Measurements from ENCODE around the gene ATG10. TPM values are rescaled to one million over a fixed set of nuclear protein-coding genes. Genes with fewer than 3 reads are reported as not detected.

The ATG10 gene
- total RNA-seq, 2 donors from 2014 or later = 3.2 to 16.7 TPM

GRCh38 chr5:82162573-82162972 lies 190.8 kb downstream of the ATG10 start:
- intact Hi-C loops (cut with DNase I) = no loop called here
- no peaks in the 10 kb centered on the region for H3K9me3 ChIP-seq
- no peak overlapping the region for H3K4me3 ChIP-seq
- no peak overlapping the region for H3K27ac ChIP-seq
- TF ChIP-seq, protein P1, sequence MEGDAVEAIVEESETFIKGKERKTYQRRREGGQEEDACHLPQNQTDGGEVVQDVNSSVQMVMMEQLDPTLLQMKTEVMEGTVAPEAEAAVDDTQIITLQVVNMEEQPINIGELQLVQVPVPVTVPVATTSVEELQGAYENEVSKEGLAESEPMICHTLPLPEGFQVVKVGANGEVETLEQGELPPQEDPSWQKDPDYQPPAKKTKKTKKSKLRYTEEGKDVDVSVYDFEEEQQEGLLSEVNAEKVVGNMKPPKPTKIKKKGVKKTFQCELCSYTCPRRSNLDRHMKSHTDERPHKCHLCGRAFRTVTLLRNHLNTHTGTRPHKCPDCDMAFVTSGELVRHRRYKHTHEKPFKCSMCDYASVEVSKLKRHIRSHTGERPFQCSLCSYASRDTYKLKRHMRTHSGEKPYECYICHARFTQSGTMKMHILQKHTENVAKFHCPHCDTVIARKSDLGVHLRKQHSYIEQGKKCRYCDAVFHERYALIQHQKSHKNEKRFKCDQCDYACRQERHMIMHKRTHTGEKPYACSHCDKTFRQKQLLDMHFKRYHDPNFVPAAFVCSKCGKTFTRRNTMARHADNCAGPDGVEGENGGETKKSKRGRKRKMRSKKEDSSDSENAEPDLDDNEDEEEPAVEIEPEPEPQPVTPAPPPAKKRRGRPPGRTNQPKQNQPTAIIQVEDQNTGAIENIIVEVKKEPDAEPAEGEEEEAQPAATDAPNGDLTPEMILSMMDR (IDR thresholded peaks at IDR 0.05) = no peak
- TF ChIP-seq POLR2AphosphoS5 (IDR thresholded peaks at IDR 0.05) (no peak), POLR2A (IDR thresholded peaks at IDR 0.05) (no peak)
- WGBS = 83% methylated on average over 4 of the region's 4 CpGs
- peaks cover 5% of the 10 kb centered on the region for H3K4me1 ChIP-seq (replicated peaks)
- H3K27me3 ChIP-seq (replicated peaks; ENCODE audit: insufficient read depth) = no peaks in the 10 kb centered on the region
- H3K36me3 ChIP-seq = no peaks in the 10 kb centered on the region
- DNase-seq (ENCODE audit: low spot score) = no peak

DNA sequence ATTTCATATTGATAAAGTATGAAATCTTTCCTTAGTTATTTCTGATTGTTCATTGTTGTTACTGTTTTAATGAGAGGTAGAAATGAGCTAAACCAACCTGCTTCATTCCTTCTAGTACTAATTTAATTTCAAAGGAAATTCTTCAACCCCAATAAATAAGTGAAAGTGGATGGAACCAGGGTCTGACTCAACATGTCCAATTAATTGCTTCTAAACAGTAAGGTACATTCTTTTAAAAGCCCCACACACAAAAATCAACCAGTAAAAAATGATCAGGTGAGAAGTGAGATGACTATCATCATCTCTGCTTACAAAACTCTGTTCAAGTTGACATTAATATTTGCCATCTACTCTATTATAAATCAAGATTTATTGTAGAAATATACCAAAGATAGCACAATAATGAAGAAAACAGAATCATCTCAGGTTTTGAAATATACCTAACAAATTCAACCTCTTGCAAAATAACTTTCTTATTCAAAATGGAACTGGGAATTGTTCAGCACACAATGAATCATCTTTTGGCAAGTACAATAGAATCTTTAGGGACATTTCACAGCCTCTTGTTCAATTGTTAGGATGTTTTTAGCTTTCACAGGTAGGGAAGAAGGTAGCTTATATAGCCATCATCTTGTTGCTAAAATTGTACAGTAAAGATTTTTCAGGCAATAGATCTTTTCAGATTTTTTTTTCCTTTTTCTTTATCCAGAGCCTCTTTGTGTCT lies 191.8 kb downstream of the ATG10 start:
- intact Hi-C loops (cut with DNase I) = loop anchor here (2.0 kb wide), 2 partner anchors 313 to 657 kb away; no protein-coding TSS in a partner anchor
- Histone ChIP-seq H3K4me1 (replicated peaks) (peaks cover 5% of the 10 kb centered on the region), H3K27ac (no peak overlapping the region), H3K27me3 (replicated peaks; ENCODE audit: insufficient read depth) (no peaks in the 10 kb centered on the region), H3K9me3 (no peaks in the 10 kb centered on the region), H3K36me3 (no peaks in the 10 kb centered on the region), H3K4me3 (no peak overlapping the region)
- TF ChIP-seq POLR2A (IDR thresholded peaks at IDR 0.05) = no peak
- TF ChIP-seq POLR2AphosphoS5 (IDR thresholded peaks at IDR 0.05) = no peak
- no peak for DNase-seq (ENCODE audit: low spot score)

GRCh38 chr5:82164176-82164976 lies 192.6 kb downstream of the ATG10 start:
- intact Hi-C loops (cut with DNase I) = loop anchor here (2.0 kb wide), 2 partner anchors 314 to 658 kb away; no protein-coding TSS in a partner anchor
- no peak for TF ChIP-seq POLR2A (IDR thresholded peaks at IDR 0.05)
- no peak for TF ChIP-seq POLR2AphosphoS5 (IDR thresholded peaks at IDR 0.05)
- Histone ChIP-seq H3K4me3 (no peak overlapping the region), H3K9me3 (no peaks in the 10 kb centered on the region), H3K36me3 (no peaks in the 10 kb centered on the region), H3K4me1 (replicated peaks) (peaks cover 5% of the 10 kb centered on the region), H3K27me3 (replicated peaks; ENCODE audit: insufficient read depth) (no peaks in the 10 kb centered on the region), H3K27ac (no peak overlapping the region)
- no peak for DNase-seq (ENCODE audit: low spot score)
- 60% methylated on average over 6 of the region's 6 CpGs for WGBS

DNA sequence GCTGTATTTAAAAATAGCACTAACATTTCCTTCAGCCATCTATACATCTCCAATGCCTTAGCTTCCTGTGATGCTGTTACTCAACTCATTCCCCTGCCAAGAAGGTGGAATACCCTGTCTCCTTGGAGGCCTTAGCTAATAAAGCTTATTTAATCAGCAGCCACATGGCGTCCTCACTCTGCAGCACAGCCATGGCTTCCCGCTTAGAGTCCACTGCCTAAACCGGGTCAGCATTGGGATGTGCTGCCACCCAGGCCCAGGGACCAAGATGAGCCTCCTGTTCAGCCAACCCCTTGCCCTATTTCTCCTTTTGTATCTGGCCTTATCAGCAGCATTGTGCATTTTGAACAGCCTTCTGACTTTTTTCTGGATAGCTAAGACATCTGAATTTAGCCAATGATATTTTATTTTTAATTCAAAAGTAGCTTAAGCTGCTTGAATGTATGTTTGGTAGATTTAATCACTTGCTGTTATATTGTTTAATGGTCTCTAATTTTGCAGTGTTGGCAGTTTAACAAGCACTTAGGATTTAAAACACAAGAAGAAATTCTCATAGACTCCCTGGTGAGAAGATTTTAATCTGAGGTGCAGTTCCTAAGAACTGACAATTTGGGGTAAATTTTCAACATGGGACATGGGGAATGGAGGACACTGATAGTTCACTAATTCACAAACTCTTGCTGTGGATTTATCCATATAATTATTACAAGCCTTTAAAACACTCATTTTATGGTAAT lies 193.3 kb downstream of the ATG10 start:
- intact Hi-C loops (cut with DNase I) = loop anchor here (2.0 to 5.0 kb wide), 5 partner anchors 193 to 863 kb away; partner anchors contain the start of genes ATG10 and ZCCHC9
- peak; percentile 42 for TF ChIP-seq POLR2AphosphoS5 (IDR thresholded peaks at IDR 0.05)
- TF ChIP-seq POLR2A (IDR thresholded peaks at IDR 0.05) = no peak
- Histone ChIP-seq H3K27ac (peak overlapping the region; percentile 37 to 39), H3K36me3 (no peaks in the 10 kb centered on the region), H3K27me3 (replicated peaks; ENCODE audit: insufficient read depth) (no peaks in the 10 kb centered on the region), H3K4me1 (replicated peaks) (peaks cover 5% of the 10 kb centered on the region), H3K4me3 (no peak overlapping the region), H3K9me3 (no peaks in the 10 kb centered on the region)
- DNase-seq (ENCODE audit: low spot score) = peak; percentile 24
- 12% methylated on average over 3 of the region's 3 CpGs for WGBS

- H3K36me3 ChIP-seq = no peaks in the 10 kb centered on the region
- no peak overlapping the region for H3K4me3 ChIP-seq
- H3K27ac ChIP-seq = peak overlapping the region; percentile 37 to 39
- no peaks in the 10 kb centered on the region for H3K9me3 ChIP-seq
- TF ChIP-seq, protein P1 (IDR thresholded peaks at IDR 0.05) = peak in 3 of 4 experiments; percentile 71 to 84 (median 81)
- TF ChIP-seq POLR2AphosphoS5 (IDR thresholded peaks at IDR 0.05) = peak; percentile 71
- no peak for TF ChIP-seq POLR2A (IDR thresholded peaks at IDR 0.05)
- peak; percentile 78 for DNase-seq (ENCODE audit: low spot score)
- no peaks in the 10 kb centered on the region for H3K27me3 ChIP-seq (replicated peaks; ENCODE audit: insufficient read depth)
- H3K4me1 ChIP-seq (replicated peaks) = peaks cover 5% of the 10 kb centered on the region
- 29% methylated on average over 3 of the region's 3 CpGs for WGBS
- intact Hi-C loops (cut with DNase I) = loop anchor here (2.0 to 5.0 kb wide), 6 partner anchors 194 to 864 kb away; partner anchors contain the start of genes ATG10, SSBP2 and ZCCHC9
Measured at GRCh38 chr5:82165740-82166530, 194.1 kb downstream of the ATG10 start.

Data from prostate gland (tissue), 2 donors.